Muscle layer of duodenum (tissue), 2 donors: ENCODE results near the gene GLP2R.
"Not testable (repeated sequence)": the region's sequence is repeated elsewhere in the genome, so short reads cannot be mapped to it uniquely, and the experiment has no call there.

Experiments
- H3K27ac ChIP-seq: one replicate; pipeline ENCODE4 v1.7.0; 2013; ENCODE audit warnings: mild to moderate bottlenecking, low read length
- H3K27me3 ChIP-seq: one replicate; pipeline ENCODE4 v1.7.0; 2013; ENCODE audit warnings: low read depth, mild to moderate bottlenecking, control low read depth, low read length
- H3K36me3 ChIP-seq, 2 donors: one replicate each; pipeline ENCODE4 v1.7.0; 2013; ENCODE audit warnings: low read length in 2 of 2, control low read depth in 1 of 2, mild to moderate bottlenecking in 1 of 2; ENCODE audit not compliant: insufficient read depth in 2 of 2, control insufficient read depth in 1 of 2
- H3K4me1 ChIP-seq, 2 donors: one replicate each; pipeline ENCODE4 v1.7.0; 2013; ENCODE audit warnings: low read length in 2 of 2, mild to moderate bottlenecking in 2 of 2, control low read depth in 1 of 2, moderate library complexity in 1 of 2; ENCODE audit not compliant: insufficient read depth in 2 of 2, control insufficient read depth in 1 of 2
- H3K4me3 ChIP-seq, 2 donors: one replicate each; pipeline ENCODE4 v1.7.0; 2013; ENCODE audit warnings: low read length in 2 of 2, low read depth in 1 of 2, mild to moderate bottlenecking in 1 of 2
- H3K9me3 ChIP-seq, 2 donors: one replicate each; pipeline ENCODE4 v1.7.0; 2013; ENCODE audit warnings: low read length in 2 of 2, control low read depth in 1 of 2, mild to moderate bottlenecking in 1 of 2; ENCODE audit not compliant: control insufficient read depth in 1 of 2
- donor health status: healthy.

Gene GLP2R

GRCh38 chr17:9912121-9913099, 86.7 kb downstream of the GLP2R start:
- no peaks in the 10 kb centered on the region for H3K9me3 ChIP-seq
- H3K27me3 ChIP-seq = no peaks in the 10 kb centered on the region
- peaks cover 13 to 29% of the 10 kb centered on the region in 2 donors for H3K36me3 ChIP-seq
- H3K4me1 ChIP-seq = peaks cover 0 to 8% of the 10 kb centered on the region in 2 donors
- H3K27ac ChIP-seq = no peak overlapping the region
- no peak overlapping the region for H3K4me3 ChIP-seq

GRCh38 chr17:9913476-9913875, 87.8 kb downstream of the GLP2R start:
- peaks cover 0 to 4% of the 10 kb centered on the region in 2 donors for H3K4me1 ChIP-seq
- no peak overlapping the region for H3K27ac ChIP-seq
- no peak overlapping the region for H3K4me3 ChIP-seq
- no peaks in the 10 kb centered on the region for H3K27me3 ChIP-seq
- no peaks in the 10 kb centered on the region for H3K9me3 ChIP-seq
- H3K36me3 ChIP-seq = peaks cover 24 to 39% of the 10 kb centered on the region in 2 donors

- Histone ChIP-seq H3K36me3 (peaks cover 26 to 49% of the 10 kb centered on the region in 2 donors), H3K4me3 (no peak overlapping the region), H3K9me3 (no peaks in the 10 kb centered on the region), H3K27ac (no peak overlapping the region), H3K4me1 (no peaks in the 10 kb centered on the region), H3K27me3 (no peaks in the 10 kb centered on the region)
Measured at GRCh38 chr17:9916108-9916507, 90.4 kb downstream of the GLP2R start.

- Histone ChIP-seq H3K27me3 (no peaks in the 10 kb centered on the region), H3K9me3 (no peaks in the 10 kb centered on the region), H3K36me3 (peaks cover 26 to 51% of the 10 kb centered on the region in 2 donors), H3K4me3 (no peak overlapping the region), H3K4me1 (no peaks in the 10 kb centered on the region), H3K27ac (no peak overlapping the region)
Measured at GRCh38 chr17:9917131-9917530, 91.4 kb downstream of the GLP2R start.

GRCh38 chr17:9917801-9918200, 92.1 kb downstream of the GLP2R start:
- Histone ChIP-seq H3K27me3 (no peaks in the 10 kb centered on the region), H3K4me3 (no peak overlapping the region), H3K27ac (no peak overlapping the region), H3K9me3 (no peaks in the 10 kb centered on the region), H3K4me1 (no peaks in the 10 kb centered on the region), H3K36me3 (peaks cover 26 to 53% of the 10 kb centered on the region in 2 donors)

- Histone ChIP-seq H3K36me3 (peaks cover 26 to 53% of the 10 kb centered on the region in 2 donors), H3K9me3 (no peaks in the 10 kb centered on the region)
Measured at GRCh38 chr17:9918352-9918751, 92.6 kb downstream of the GLP2R start.

GRCh38 chr17:9918804-9919352, 93.2 kb downstream of the GLP2R start:
- no peaks in the 10 kb centered on the region for H3K4me1 ChIP-seq
- peaks cover 26 to 53% of the 10 kb centered on the region in 2 donors for H3K36me3 ChIP-seq
- no peaks in the 10 kb centered on the region for H3K9me3 ChIP-seq
- H3K27me3 ChIP-seq = no peaks in the 10 kb centered on the region
- H3K4me3 ChIP-seq = no peak overlapping the region
- H3K27ac ChIP-seq = no peak overlapping the region

More at GRCh38 chr17:9918352-9918751, 92.6 kb downstream of the GLP2R start:
- H3K4me3 ChIP-seq = no peak overlapping the region
- no peaks in the 10 kb centered on the region for H3K4me1 ChIP-seq
- H3K27me3 ChIP-seq = no peaks in the 10 kb centered on the region
- no peak overlapping the region for H3K27ac ChIP-seq

- not testable (repeated sequence) for H3K4me1 ChIP-seq, H3K27ac ChIP-seq, H3K27me3 ChIP-seq, H3K4me3 ChIP-seq, H3K9me3 ChIP-seq
- H3K36me3 ChIP-seq = peaks cover 20 to 40% of the 10 kb centered on the region in 2 donors
Measured at GRCh38 chr17:9921216-9921615, 95.5 kb downstream of the GLP2R start.

GRCh38 chr17:9922012-9922848, 96.5 kb downstream of the GLP2R start:
- peaks cover 15 to 36% of the 10 kb centered on the region in 2 donors for H3K36me3 ChIP-seq
- no peaks in the 10 kb centered on the region for H3K27me3 ChIP-seq
- H3K9me3 ChIP-seq = no peaks in the 10 kb centered on the region
- no peak overlapping the region for H3K27ac ChIP-seq
- H3K4me1 ChIP-seq = no peaks in the 10 kb centered on the region
- no peak overlapping the region for H3K4me3 ChIP-seq

- H3K36me3 ChIP-seq = peaks cover 0 to 18% of the 10 kb centered on the region in 2 donors
- no peaks in the 10 kb centered on the region for H3K27me3 ChIP-seq
- no peak overlapping the region for H3K27ac ChIP-seq
Measured at GRCh38 chr17:9924735-9925191, 99.0 kb downstream of the GLP2R start.

GRCh38 chr17:9925457-9925856, 99.7 kb downstream of the GLP2R start:
- no peaks in the 10 kb centered on the region for H3K9me3 ChIP-seq
- peaks cover 0 to 16% of the 10 kb centered on the region in 2 donors for H3K36me3 ChIP-seq
- no peak overlapping the region for H3K27ac ChIP-seq
- no peaks in the 10 kb centered on the region for H3K27me3 ChIP-seq
- no peaks in the 10 kb centered on the region for H3K4me1 ChIP-seq
- no peak overlapping the region for H3K4me3 ChIP-seq

More at GRCh38 chr17:9924735-9925191, 99.0 kb downstream of the GLP2R start:
- Histone ChIP-seq H3K4me3 (no peak overlapping the region), H3K9me3 (no peaks in the 10 kb centered on the region), H3K4me1 (no peaks in the 10 kb centered on the region)
